Tibial nerve (tissue), 4 donors: Measurements from ENCODE around the gene UBA6. TPM values are rescaled to one million over a fixed set of nuclear protein-coding genes. Genes with fewer than 3 reads are reported as not detected.

Experiments
- DNase-seq, 2 donors: peaks; one replicate each; pipeline ENCODE4 v3.0.0-alpha.2; 2019; ENCODE audit warnings: low spot score in 2 of 2
- H3K27ac ChIP-seq, 4 donors: fragments of 200-600 bp; sonication (generic) in 3 of 4; one replicate each; pipeline ENCODE4 v1.5.1; 2017 to 2019; ENCODE audit warnings: mild to moderate bottlenecking in 1 of 4
- H3K27me3 ChIP-seq, 2 donors: fragments of 200-600 bp; sonication (generic) in 1 of 2; one replicate each; pipeline versions ENCODE4 v1.5.1 to v1.6.0; 2017 to 2019
- H3K36me3 ChIP-seq, 3 donors: fragments of 200-600 bp; sonication (generic); one replicate each; pipeline ENCODE4 v1.5.1; 2018 to 2019
- H3K4me1 ChIP-seq, 4 donors: fragments of 200-600 bp; sonication (generic) in 3 of 4; one replicate each; pipeline ENCODE4 v1.5.1; 2017 to 2019
- H3K4me3 ChIP-seq, 4 donors: fragments of 200-600 bp; sonication (generic) in 3 of 4; one replicate each; pipeline ENCODE4 v1.5.1; 2017 to 2019; ENCODE audit warnings: mild to moderate bottlenecking in 1 of 4, moderate library complexity in 1 of 4
- H3K9me3 ChIP-seq, 4 donors: fragments of 200-600 bp; sonication (generic) in 3 of 4; one replicate each; pipeline ENCODE4 v1.5.1; 2017 to 2019
- CTCF ChIP-seq, 5 experiments: fragments of 200-600 bp in 3 of 5; fragments of 450-650 bp in 2 of 5; sonication (generic) in 3 of 5; IDR thresholded peaks; one replicate each; pipeline ENCODE4 v1.5.1; 2016 to 2019; ENCODE audit warnings: antibody characterized with exemption in 5 of 5, mild to moderate bottlenecking in 3 of 5, moderate library complexity in 2 of 5
- EP300 ChIP-seq, 2 donors: sonication (generic); formaldehyde crosslinking; IDR thresholded peaks; one replicate each; pipeline ENCODE4 v1.6.1; 2017; ENCODE audit warnings: antibody characterized with exemption in 2 of 2, mild to moderate bottlenecking in 1 of 2
- POLR2A ChIP-seq, 2 donors: fragments of 450-650 bp; IDR thresholded peaks; one replicate each; pipeline ENCODE4 v1.6.1; 2017; ENCODE audit warnings: antibody characterized with exemption in 2 of 2, mild to moderate bottlenecking in 2 of 2, moderate library complexity in 2 of 2
- WGBS, 2 donors: methylation state at CpG; one replicate each; pipeline ENCODE4 v1.1.5; 2018; 5-methylcytosine and 5-hydroxymethylcytosine counted together
- total RNA-seq, 4 donors: library from RNA; depleted of rRNA; stranded (reverse); fragments of >200 nt; gene quantifications; one replicate each; pipeline ENCODE4 v1.1.0, GENCODE V29; 2016

UBA6 gene
- total RNA-seq, 4 donors from 2014 or later = 22.9 to 51.5 (median 36.9) TPM

GRCh38 chr4:67616478-67616877, 84.5 kb downstream of the UBA6 start:
- no peak overlapping the region for H3K4me3 ChIP-seq
- no peak for DNase-seq
- WGBS, 2 donors = 63 to 76% methylated on average over 1 of the region's 1 CpG
- H3K36me3 ChIP-seq = peaks cover 0 to 73% (median 0%) of the 10 kb centered on the region in 3 donors
- H3K4me1 ChIP-seq = no peaks in the 10 kb centered on the region
- H3K9me3 ChIP-seq = peaks cover 0 to 6% (median 2%) of the 10 kb centered on the region in 4 donors
- TF ChIP-seq CTCF (IDR thresholded peaks at IDR 0.05) (no peak), EP300 (IDR thresholded peaks at IDR 0.05) (no peak), POLR2A (IDR thresholded peaks at IDR 0.05) (no peak)
- H3K27me3 ChIP-seq = no peaks in the 10 kb centered on the region
- H3K27ac ChIP-seq = no peak overlapping the region

GRCh38 chr4:67615119-67615518, 85.8 kb downstream of the UBA6 start:
- H3K9me3 ChIP-seq = peaks cover 0 to 13% (median 2%) of the 10 kb centered on the region in 4 donors
- no peak overlapping the region for H3K27ac ChIP-seq
- no peaks in the 10 kb centered on the region for H3K27me3 ChIP-seq
- no peak for TF ChIP-seq EP300 (IDR thresholded peaks at IDR 0.05)
- no peak for DNase-seq
- H3K4me1 ChIP-seq = no peaks in the 10 kb centered on the region
- no peak overlapping the region for H3K4me3 ChIP-seq
- WGBS, 2 donors = 95 to 96% methylated on average over 5 of the region's 5 CpGs
- peaks cover 0 to 60% (median 0%) of the 10 kb centered on the region in 3 donors for H3K36me3 ChIP-seq

- no peak for DNase-seq
- TF ChIP-seq EP300 (IDR thresholded peaks at IDR 0.05) (no peak), CTCF (IDR thresholded peaks at IDR 0.05) (no peak), POLR2A (IDR thresholded peaks at IDR 0.05) (no peak)
- 95 to 96% methylated on average over 4 of the region's 4 CpGs for WGBS, 2 donors
- no peak overlapping the region for H3K4me3 ChIP-seq
- no peak overlapping the region for H3K27ac ChIP-seq
- H3K27me3 ChIP-seq = no peaks in the 10 kb centered on the region
- H3K4me1 ChIP-seq = no peaks in the 10 kb centered on the region
- H3K9me3 ChIP-seq = peaks cover 0 to 18% (median 2%) of the 10 kb centered on the region in 4 donors
- peaks cover 0 to 50% (median 0%) of the 10 kb centered on the region in 3 donors for H3K36me3 ChIP-seq
Observed at GRCh38 chr4:67614186-67614585, 86.8 kb downstream of the UBA6 start.

GRCh38 chr4:67608027-67608426, 92.9 kb downstream of the UBA6 start:
- Histone ChIP-seq H3K27ac (no peak overlapping the region), H3K36me3 (no peaks in the 10 kb centered on the region), H3K4me1 (no peaks in the 10 kb centered on the region), H3K9me3 (peaks cover 0 to 12% (median 1%) of the 10 kb centered on the region in 4 donors), H3K4me3 (no peak overlapping the region), H3K27me3 (no peaks in the 10 kb centered on the region)
- 49 to 61% methylated on average over 4 of the region's 4 CpGs for WGBS, 2 donors
- TF ChIP-seq EP300 (IDR thresholded peaks at IDR 0.05) (no peak), CTCF (IDR thresholded peaks at IDR 0.05) (no peak), POLR2A (IDR thresholded peaks at IDR 0.05) (no peak)
- no peak for DNase-seq

GRCh38 chr4:67604749-67605148, 96.2 kb downstream of the UBA6 start:
- no peaks in the 10 kb centered on the region for H3K36me3 ChIP-seq
- H3K27me3 ChIP-seq = no peaks in the 10 kb centered on the region
- no peak for DNase-seq
- TF ChIP-seq POLR2A (IDR thresholded peaks at IDR 0.05) (no peak), EP300 (IDR thresholded peaks at IDR 0.05) (no peak), CTCF (IDR thresholded peaks at IDR 0.05) (no peak)
- peaks cover 0 to 1% (median 0%) of the 10 kb centered on the region in 4 donors for H3K9me3 ChIP-seq
- WGBS, 2 donors = 51 to 62% methylated on average over 3 of the region's 3 CpGs
- H3K4me3 ChIP-seq = no peak overlapping the region
- H3K4me1 ChIP-seq = no peaks in the 10 kb centered on the region
- H3K27ac ChIP-seq = no peak overlapping the region

- no peaks in the 10 kb centered on the region for H3K9me3 ChIP-seq
- H3K4me1 ChIP-seq = no peaks in the 10 kb centered on the region
- H3K27me3 ChIP-seq = no peaks in the 10 kb centered on the region
- no peak overlapping the region for H3K27ac ChIP-seq
- no peak for TF ChIP-seq CTCF (IDR thresholded peaks at IDR 0.05)
- no peak for TF ChIP-seq EP300 (IDR thresholded peaks at IDR 0.05)
- TF ChIP-seq POLR2A (IDR thresholded peaks at IDR 0.05) = no peak
- no peak for DNase-seq
- no peaks in the 10 kb centered on the region for H3K36me3 ChIP-seq
- H3K4me3 ChIP-seq = no peak overlapping the region
- 82 to 84% methylated on average over 2 of the region's 2 CpGs for WGBS, 2 donors
Observed at GRCh38 chr4:67604029-67604381, 97.0 kb downstream of the UBA6 start.
